Lower leg skin (tissue), 3 donors: Measurements from ENCODE around the gene TMEM235.

Experiments
- CTCF ChIP-seq, 3 donors: fragments of 450-650 bp; IDR thresholded peaks; one replicate each; pipeline ENCODE4 v1.5.1; 2016; ENCODE audit warnings: antibody characterized with exemption in 3 of 3, mild to moderate bottlenecking in 3 of 3, moderate library complexity in 2 of 3
- POLR2A ChIP-seq, 2 donors: fragments of 450-650 bp; IDR thresholded peaks; one replicate each; pipeline ENCODE4 v1.6.1; 2016 to 2017; ENCODE audit warnings: antibody characterized with exemption in 2 of 2, mild to moderate bottlenecking in 1 of 2, moderate library complexity in 1 of 2

- no peak for TF ChIP-seq POLR2A (IDR thresholded peaks at IDR 0.05)
- TF ChIP-seq CTCF (IDR thresholded peaks at IDR 0.05), result no peak
These were observed 21.3 kb upstream of the TMEM235 start for GRCh38 chr17:78210111-78210510.
